Endothelial cell of umbilical vein (primary cell): Measurements from ENCODE around the gene UNC119. TPM values are rescaled to one million over a fixed set of nuclear protein-coding genes. Genes with fewer than 3 reads are reported as not detected.

Experiments used
- BruUV-seq: library from RNA; stranded (reverse); fragments of 400-500 nt; replicated peaks from 2 replicates; lab custom pipeline; 2021; lab: Mats Ljungman, UMichigan
- CTCF ChIA-PET: fragments of 300-600, 350-600 bp; sonication (Branson Sonifier 250); formaldehyde crosslinking; loops from one replicate; lab custom pipeline; 2021; ENCODE audit warnings: antibody characterized with exemption, inconsistent platforms; lab: Charles Lee
- POLR2A ChIA-PET: fragments of 300-600, 350-600 bp; sonication (Branson Sonifier 250); formaldehyde crosslinking; loops from one replicate; lab custom pipeline; 2021; ENCODE audit warnings: antibody characterized with exemption, inconsistent platforms; lab: Charles Lee
- DNase-seq: peaks from one replicate; pipeline ENCODE4 v3.0.0-alpha.2; 2011; ENCODE audit warnings: low read depth, low spot score
- FAIRE-seq: peaks from 2 replicates; lab custom pipeline; 2011; peaks lifted over from hg19 to GRCh38; lab: Jason Lieb, UNC
- H2AFZ ChIP-seq: 2 replicates; pipeline ENCODE4 v1.6.0; 2012; ENCODE audit warnings: low read depth, low read length, control low read depth, inconsistent platforms
- H3K27ac ChIP-seq: 2 replicates; pipeline ENCODE4 v1.5.1; 2011; ENCODE audit warnings: low read depth, mild to moderate bottlenecking, control low read depth, low read length, moderate library complexity; ENCODE audit not compliant: insufficient read depth
- H3K27me3 ChIP-seq, 2 experiments: 2 replicates each; pipeline versions ENCODE4 v1.6.0 to v1.6.1; 2011; ENCODE audit warnings: low read length in 2 of 2, mixed read lengths in 1 of 2; ENCODE audit not compliant: control insufficient read depth in 2 of 2, insufficient read depth in 2 of 2
- H3K36me3 ChIP-seq, 2 experiments: 2 replicates in 1 of 2; 3 replicates in 1 of 2; pipeline ENCODE4 v1.5.1; 2011; ENCODE audit warnings: low read length in 2 of 2, mild to moderate bottlenecking in 1 of 2, moderate library complexity in 1 of 2; ENCODE audit not compliant: control insufficient read depth in 2 of 2, insufficient read depth in 2 of 2; ENCODE audit errors: extremely low read depth in 1 of 2
- H3K4me1 ChIP-seq: 3 replicates; pipeline ENCODE4 v1.5.1; 2011; ENCODE audit warnings: mild to moderate bottlenecking, low read length; ENCODE audit not compliant: control insufficient read depth, insufficient read depth; ENCODE audit errors: extremely low read depth
- H3K4me2 ChIP-seq: 2 replicates; pipeline ENCODE4 v1.6.1; 2011; ENCODE audit warnings: low read length, control low read depth, mixed read lengths; ENCODE audit not compliant: insufficient read depth
- H3K4me3 ChIP-seq, 3 experiments: fragments of 200-600 bp in 1 of 3; sonication (generic), shearing (Covaris generic) in 1 of 3; replicated peaks in 1 of 3; 2 replicates each; pipeline ENCODE4 v1.5.1; 2011 to 2016; ENCODE audit warnings: control low read depth in 3 of 3, low read length in 3 of 3, mild to moderate bottlenecking in 2 of 3, inconsistent platforms in 1 of 3, low read depth in 1 of 3, moderate library complexity in 1 of 3; ENCODE audit not compliant: insufficient read depth in 1 of 3
- H3K79me2 ChIP-seq: 2 replicates; pipeline ENCODE4 v1.6.0; 2012; ENCODE audit warnings: low read length, inconsistent platforms; ENCODE audit not compliant: control insufficient read depth, insufficient read depth
- H3K9ac ChIP-seq: replicated peaks from 2 replicates; pipeline ENCODE3; 2011; ENCODE audit warnings: low read length, control low read depth; ENCODE audit not compliant: insufficient read depth; ENCODE audit errors: extremely low read depth
- H3K9me1 ChIP-seq: replicated peaks from 3 replicates; pipeline ENCODE4 v1.6.0; 2011; ENCODE audit warnings: mild to moderate bottlenecking, low read length; ENCODE audit not compliant: control insufficient read depth, insufficient read depth; ENCODE audit errors: extremely low read depth
- H3K9me3 ChIP-seq: replicated peaks from 2 replicates; pipeline ENCODE4 v1.5.1; 2012; ENCODE audit warnings: low read length, inconsistent platforms; ENCODE audit not compliant: control insufficient read depth, insufficient read depth
- H4K20me1 ChIP-seq: replicated peaks from 2 replicates; pipeline ENCODE3; 2011; ENCODE audit warnings: mild to moderate bottlenecking, low read length; ENCODE audit not compliant: control insufficient read depth, insufficient read depth; ENCODE audit errors: extremely low read depth
- CTCF ChIP-seq, 2 donors: IDR thresholded peaks; 1 replicate in 1 of 2; 2 replicates in 1 of 2; pipeline ENCODE4 v1.5.1; 2011; ENCODE audit warnings: low read length in 2 of 2, mild to moderate bottlenecking in 2 of 2, moderate library complexity in 2 of 2, control low read depth in 1 of 2, inconsistent platforms in 1 of 2, low read depth in 1 of 2; ENCODE audit not compliant: insufficient read depth in 1 of 2; ENCODE audit errors: extremely low read depth in 1 of 2
- EZH2 ChIP-seq: IDR thresholded peaks from 2 replicates; pipeline ENCODE4 v1.6.1; 2012; ENCODE audit warnings: borderline replicate concordance, low read depth, mild to moderate bottlenecking, moderate library complexity, low read length, inconsistent platforms; ENCODE audit not compliant: severe bottlenecking
- FOS ChIP-seq: IDR thresholded peaks from 2 replicates; pipeline ENCODE4 v1.6.1; 2011; ENCODE audit warnings: mild to moderate bottlenecking, low read length, moderate library complexity, borderline replicate concordance; ENCODE audit not compliant: insufficient read depth
- GATA2 ChIP-seq: IDR thresholded peaks from 2 replicates; pipeline ENCODE4 v1.7.0; 2011; ENCODE audit warnings: low read depth, mild to moderate bottlenecking, moderate library complexity, mixed read lengths, low read length; ENCODE audit not compliant: insufficient read length, insufficient read depth
- JUN ChIP-seq: IDR thresholded peaks from 2 replicates; pipeline ENCODE4 v1.6.1; 2011; ENCODE audit warnings: borderline replicate concordance, low read depth; ENCODE audit not compliant: insufficient read length, insufficient read depth
- MAX ChIP-seq: IDR thresholded peaks from 2 replicates; pipeline ENCODE4 v1.6.1; 2011; ENCODE audit not compliant: insufficient read depth, insufficient read length
- MYC ChIP-seq: IDR thresholded peaks from one replicate; pipeline ENCODE4 v1.6.1; 2011; ENCODE audit warnings: mild to moderate bottlenecking, low read depth, low read length
- POLR2A ChIP-seq: IDR thresholded peaks from 2 replicates; pipeline ENCODE4 v1.6.1; 2012; ENCODE audit warnings: low read depth, mild to moderate bottlenecking, control low read depth, low read length
- POLR2AphosphoS5 ChIP-seq: IDR thresholded peaks from 2 replicates; pipeline ENCODE4 v1.6.1; 2012; ENCODE audit warnings: low read depth, mild to moderate bottlenecking, control low read depth, low read length, moderate library complexity; ENCODE audit not compliant: insufficient read depth
- dilution Hi-C: fragments of 300-500 bp; cut with MboI; formaldehyde crosslinking; loops from one replicate; pipeline ENCODE4 v1.15.0; 2019; ENCODE audit warnings: low sequenced_read_pairs; ENCODE audit not compliant: extremely low pct_ligation_motif_present
- intact Hi-C: fragments of 100-400 bp; cut with micrococcal nuclease; formaldehyde crosslinking; loops from one replicate; pipeline ENCODE4 v1.10.0; 2022
- polyA plus RNA-seq, 4 experiments: library from polyadenylated mRNA; depleted of rRNA in 3 of 4; stranded (reverse) in 3 of 4; unstranded in 1 of 4; fragments of >200 nt; gene quantifications; 2 replicates each; pipeline versions ENCODE4 v1.2.1 to v1.2.3, GENCODE V29; 2011 to 2012; ENCODE audit warnings: missing spikeins in 1 of 4
- total RNA-seq: library from RNA; stranded (reverse); gene quantifications from 2 replicates; pipeline ENCODE4 v1.2.3, GENCODE V29; 2021

UNC119 gene
- total and polyA plus RNA-seq, 2 donors (not counting 3 experiments of a cell fraction or from before 2014, with no cell fraction given): 26.3 to 67.8 TPM

- Histone ChIP-seq H2AFZ (no peak overlapping the region), H4K20me1 (no peaks in the 10 kb centered on the region), H3K4me2 (no peak overlapping the region), H3K36me3 (peaks cover 0 to 20% of the 10 kb centered on the region in 2 experiments), H3K79me2 (no peaks in the 10 kb centered on the region), H3K9me1 (no peaks in the 10 kb centered on the region), H3K4me1 (peaks cover 6% of the 10 kb centered on the region), H3K9ac (no peak overlapping the region), H3K9me3 (no peaks in the 10 kb centered on the region), H3K4me3 (no peak overlapping the region), H3K27ac (no peak overlapping the region), H3K27me3 (no peaks in the 10 kb centered on the region)
- dilution Hi-C loops (no loop called here), intact Hi-C loops (no loop called here)
- POLR2A ChIA-PET: no interaction called here
- no TSS peak for BruUV-seq
- DNase-seq: no peak
- no peak for FAIRE-seq
- TF ChIP-seq MAX (no peak), FOS (no peak)
- CTCF ChIA-PET: interaction anchor here (1.5 to 1.9 kb wide), 3 partner anchors 10 to 62 kb away, joined by 4 to 7 read pairs (median 5); partner anchors contain the start of gene PIGS
Measured at GRCh38 chr17:28550858-28551257, 1.6 kb downstream of the UNC119 start.

- Histone ChIP-seq H3K27me3 (no peaks in the 10 kb centered on the region), H3K36me3 (peaks cover 0 to 18% of the 10 kb centered on the region in 2 experiments), H3K4me2 (no peak overlapping the region), H3K27ac (no peak overlapping the region), H3K4me1 (peaks cover 6% of the 10 kb centered on the region), H3K9ac (no peak overlapping the region), H3K79me2 (no peaks in the 10 kb centered on the region), H3K9me1 (no peaks in the 10 kb centered on the region), H4K20me1 (no peaks in the 10 kb centered on the region), H3K4me3 (no peak overlapping the region), H3K9me3 (no peaks in the 10 kb centered on the region), H2AFZ (no peak overlapping the region)
- ChIA-PET POLR2A (no interaction called here), CTCF (interaction anchor here (1.0 to 3.9 kb wide), 7 partner anchors 8 to 64 kb away, joined by 3 to 16 read pairs (median 6); partner anchors contain the start of genes PIGS and SPAG5)
- DNase-seq: no peak
- dilution Hi-C loops (no loop called here), intact Hi-C loops (no loop called here)
- no peak for FAIRE-seq
- BruUV-seq: no TSS peak
- TF ChIP-seq MYC: no peak
- TF ChIP-seq FOS: no peak
- no peak for TF ChIP-seq JUN
- no peak for TF ChIP-seq POLR2AphosphoS5
- TF ChIP-seq POLR2A: no peak
- TF ChIP-seq EZH2: no peak
- no peak for TF ChIP-seq MAX
- no peak for TF ChIP-seq CTCF (IDR thresholded peaks at IDR 0.05; ENCODE audit: extremely low read depth in 1 of 2, insufficient read depth in 1 of 2, low read depth in 1 of 2, low read length in 2 of 2)
- no peak for TF ChIP-seq GATA2
Measured at GRCh38 chr17:28549236-28550132, 2.9 kb downstream of the UNC119 start.
